ENCODE results near the gene STX10.

Gene STX10

GRCh38 chr19:13117772-13118423 is 32.3 kb downstream of the STX10 start, which contains the start of gene NACC1:
NACC1 (plus strand) TSS chr19:13118264; CDS start chr19:13135208, 16,944 bp downstream.
- Histone ChIP-seq H2AFZ (ENCODE audit: low read length) (no peak within 1 kb of the TSS), H3K9me2 (ENCODE audit: low read depth, low read length) (no peaks in the 10 kb centered on the region), H3F3A (ENCODE audit: insufficient read depth, low read length) (peaks cover 4% of the 10 kb centered on the region; the same call in 1 of the 2 replicates), H3K79me2 (ENCODE audit: insufficient read depth, low read length) (peaks cover 40% of the 10 kb centered on the region), H3K27ac (ENCODE audit: low read depth, low read length, poor library complexity, severe bottlenecking) (peak within 1 kb of the TSS; percentile 80), H3K4me1 (ENCODE audit: insufficient read depth, low read length, severe bottlenecking) (peaks cover 52% of the 10 kb centered on the region), H3K9me3 (ENCODE audit: low read length) (no peaks in the 10 kb centered on the region), H3K4me3 (ENCODE audit: low read depth, low read length, poor library complexity, severe bottlenecking) (peak within 1 kb of the TSS; percentile 100), H3K27me3 (ENCODE audit: insufficient read depth, low read length) (no peaks in the 10 kb centered on the region), H3K36me3 (ENCODE audit: insufficient read depth, low read length) (peaks cover 21% of the 10 kb centered on the region; the same call in 1 of the 2 replicates), H3K9ac (ENCODE audit: low read length) (peak within 1 kb of the TSS; percentile 99), H4K20me1 (ENCODE audit: insufficient read depth, low read length) (no peaks in the 10 kb centered on the region), H3K4me2 (ENCODE audit: low read length) (peak within 1 kb of the TSS; percentile 82)
- no peak for TF ChIP-seq EZH2 (IDR thresholded peaks at IDR 0.05; ENCODE audit: borderline replicate concordance, low read length)
- TF ChIP-seq, protein P1, sequence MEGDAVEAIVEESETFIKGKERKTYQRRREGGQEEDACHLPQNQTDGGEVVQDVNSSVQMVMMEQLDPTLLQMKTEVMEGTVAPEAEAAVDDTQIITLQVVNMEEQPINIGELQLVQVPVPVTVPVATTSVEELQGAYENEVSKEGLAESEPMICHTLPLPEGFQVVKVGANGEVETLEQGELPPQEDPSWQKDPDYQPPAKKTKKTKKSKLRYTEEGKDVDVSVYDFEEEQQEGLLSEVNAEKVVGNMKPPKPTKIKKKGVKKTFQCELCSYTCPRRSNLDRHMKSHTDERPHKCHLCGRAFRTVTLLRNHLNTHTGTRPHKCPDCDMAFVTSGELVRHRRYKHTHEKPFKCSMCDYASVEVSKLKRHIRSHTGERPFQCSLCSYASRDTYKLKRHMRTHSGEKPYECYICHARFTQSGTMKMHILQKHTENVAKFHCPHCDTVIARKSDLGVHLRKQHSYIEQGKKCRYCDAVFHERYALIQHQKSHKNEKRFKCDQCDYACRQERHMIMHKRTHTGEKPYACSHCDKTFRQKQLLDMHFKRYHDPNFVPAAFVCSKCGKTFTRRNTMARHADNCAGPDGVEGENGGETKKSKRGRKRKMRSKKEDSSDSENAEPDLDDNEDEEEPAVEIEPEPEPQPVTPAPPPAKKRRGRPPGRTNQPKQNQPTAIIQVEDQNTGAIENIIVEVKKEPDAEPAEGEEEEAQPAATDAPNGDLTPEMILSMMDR (IDR thresholded peaks at IDR 0.05; ENCODE audit: low read length) = no peak

GRCh38 chr19:13117176-13117771 is 32.9 kb downstream of the STX10 start:
- Histone ChIP-seq H4K20me1 (ENCODE audit: insufficient read depth, low read length) (no peaks in the 10 kb centered on the region), H3K9me3 (ENCODE audit: low read length) (no peaks in the 10 kb centered on the region), H3K27ac (ENCODE audit: low read depth, low read length, poor library complexity, severe bottlenecking) (peak overlapping the region; percentile 80), H3K9ac (ENCODE audit: low read length) (peak overlapping the region; percentile 75), H2AFZ (ENCODE audit: low read length) (no peak overlapping the region), H3K9me2 (ENCODE audit: low read depth, low read length) (no peaks in the 10 kb centered on the region), H3K4me2 (ENCODE audit: low read length) (peak overlapping the region; percentile 82), H3K79me2 (ENCODE audit: insufficient read depth, low read length) (peaks cover 34% of the 10 kb centered on the region), H3F3A (ENCODE audit: insufficient read depth, low read length) (peaks cover 4% of the 10 kb centered on the region; the same call in 1 of the 2 replicates), H3K4me1 (ENCODE audit: insufficient read depth, low read length, severe bottlenecking) (peaks cover 52% of the 10 kb centered on the region), H3K36me3 (ENCODE audit: insufficient read depth, low read length) (peaks cover 27% of the 10 kb centered on the region; the same call in 1 of the 2 replicates), H3K4me3 (ENCODE audit: low read depth, low read length, poor library complexity, severe bottlenecking) (peak overlapping the region; percentile 86), H3K27me3 (ENCODE audit: insufficient read depth, low read length) (no peaks in the 10 kb centered on the region)
- TF ChIP-seq, protein P1 (IDR thresholded peaks at IDR 0.05; ENCODE audit: low read length) = no peak
- TF ChIP-seq EZH2 (IDR thresholded peaks at IDR 0.05; ENCODE audit: borderline replicate concordance, low read length) = no peak

DNA sequence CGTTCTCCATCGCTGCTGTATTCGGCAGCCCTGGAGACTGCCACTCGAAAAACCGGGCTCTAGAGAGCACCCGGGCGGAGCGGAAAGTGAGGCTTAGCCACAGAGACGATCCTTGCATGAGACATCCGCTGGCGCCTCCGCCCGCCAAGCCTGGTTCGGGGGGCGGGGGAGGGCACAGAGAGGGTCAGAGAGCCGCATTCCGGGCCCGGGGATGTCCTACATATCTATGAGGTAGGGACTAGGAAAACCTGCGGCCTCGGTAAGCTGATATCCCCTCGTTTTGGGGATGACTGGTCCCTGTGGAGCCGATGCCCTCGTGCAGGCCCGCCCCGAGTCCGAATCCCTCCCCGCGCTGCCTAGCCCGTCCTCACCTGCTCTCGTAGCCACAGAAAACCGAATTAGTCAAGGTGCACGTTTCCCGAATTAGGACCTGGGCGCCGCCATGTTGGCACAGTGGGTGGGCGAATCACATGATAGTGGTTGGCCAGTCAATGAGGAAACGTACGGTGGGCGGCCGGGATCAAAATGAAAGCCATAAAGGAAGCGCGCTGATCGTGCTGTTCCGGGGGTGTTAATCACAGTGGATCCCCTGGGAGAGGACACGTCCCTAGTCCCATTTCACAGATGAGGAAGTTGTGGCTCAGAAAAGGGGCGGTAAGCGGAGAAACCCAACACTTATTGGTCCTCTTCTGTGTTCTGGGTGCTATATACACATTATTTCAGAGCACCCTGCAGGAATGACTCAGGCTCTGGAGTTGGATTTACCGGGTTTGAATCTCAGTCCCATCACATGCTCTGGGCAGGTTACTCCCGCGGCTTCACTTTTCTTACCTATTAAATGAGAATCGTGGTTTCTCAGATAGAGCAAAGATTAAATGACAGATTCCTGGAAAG is 33.6 kb downstream of the STX10 start, which contains the start of gene TRMT1:
Gene TRMT1, minus strand, starts transcription at position 459 of the 894 bp plus-strand sequence. Its CDS starts 341 bp downstream, at position 118.
- Histone ChIP-seq H3F3A (ENCODE audit: insufficient read depth, low read length) (peaks cover 4% of the 10 kb centered on the region; the same call in 1 of the 2 replicates), H3K27me3 (ENCODE audit: insufficient read depth, low read length) (no peaks in the 10 kb centered on the region), H3K79me2 (ENCODE audit: insufficient read depth, low read length) (peaks cover 26% of the 10 kb centered on the region), H3K4me2 (ENCODE audit: low read length) (peak within 1 kb of the TSS; percentile 82), H3K9me2 (ENCODE audit: low read depth, low read length) (no peaks in the 10 kb centered on the region), H3K36me3 (ENCODE audit: insufficient read depth, low read length) (peaks cover 24% of the 10 kb centered on the region; the same call in 1 of the 2 replicates), H3K4me3 (ENCODE audit: low read depth, low read length, poor library complexity, severe bottlenecking) (peak within 1 kb of the TSS; percentile 86), H4K20me1 (ENCODE audit: insufficient read depth, low read length) (no peaks in the 10 kb centered on the region), H3K4me1 (ENCODE audit: insufficient read depth, low read length, severe bottlenecking) (peaks cover 48% of the 10 kb centered on the region), H2AFZ (ENCODE audit: low read length) (no peak within 1 kb of the TSS), H3K27ac (ENCODE audit: low read depth, low read length, poor library complexity, severe bottlenecking) (peak within 1 kb of the TSS; percentile 80), H3K9me3 (ENCODE audit: low read length) (no peaks in the 10 kb centered on the region), H3K9ac (ENCODE audit: low read length) (peak within 1 kb of the TSS; percentile 75)
- TF ChIP-seq, protein P1 (IDR thresholded peaks at IDR 0.05; ENCODE audit: low read length) = no peak
- TF ChIP-seq EZH2 (IDR thresholded peaks at IDR 0.05; ENCODE audit: borderline replicate concordance, low read length) = no peak
